ENCODE results near the gene BABAM2.

DNA sequence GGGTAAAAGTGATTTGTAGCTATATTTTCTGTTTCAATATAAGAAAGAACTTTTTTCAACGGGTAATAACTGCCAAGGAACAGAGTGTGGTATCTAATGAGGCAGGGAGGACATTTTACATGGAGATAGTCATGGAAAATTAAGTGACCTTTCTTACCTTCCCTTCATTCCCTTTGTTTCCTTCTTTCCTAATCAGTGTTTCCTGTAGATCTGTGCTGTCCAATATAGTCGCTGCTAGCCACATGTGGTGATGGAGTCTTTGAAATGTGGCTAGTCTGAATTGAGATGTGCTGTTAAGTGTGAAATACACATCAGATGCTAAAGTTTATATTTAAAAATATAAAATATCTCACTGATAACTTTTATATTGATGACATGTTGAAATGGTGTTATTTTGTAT, 81.8 kb downstream of the BABAM2 start:
- TF ChIP-seq, protein P1, sequence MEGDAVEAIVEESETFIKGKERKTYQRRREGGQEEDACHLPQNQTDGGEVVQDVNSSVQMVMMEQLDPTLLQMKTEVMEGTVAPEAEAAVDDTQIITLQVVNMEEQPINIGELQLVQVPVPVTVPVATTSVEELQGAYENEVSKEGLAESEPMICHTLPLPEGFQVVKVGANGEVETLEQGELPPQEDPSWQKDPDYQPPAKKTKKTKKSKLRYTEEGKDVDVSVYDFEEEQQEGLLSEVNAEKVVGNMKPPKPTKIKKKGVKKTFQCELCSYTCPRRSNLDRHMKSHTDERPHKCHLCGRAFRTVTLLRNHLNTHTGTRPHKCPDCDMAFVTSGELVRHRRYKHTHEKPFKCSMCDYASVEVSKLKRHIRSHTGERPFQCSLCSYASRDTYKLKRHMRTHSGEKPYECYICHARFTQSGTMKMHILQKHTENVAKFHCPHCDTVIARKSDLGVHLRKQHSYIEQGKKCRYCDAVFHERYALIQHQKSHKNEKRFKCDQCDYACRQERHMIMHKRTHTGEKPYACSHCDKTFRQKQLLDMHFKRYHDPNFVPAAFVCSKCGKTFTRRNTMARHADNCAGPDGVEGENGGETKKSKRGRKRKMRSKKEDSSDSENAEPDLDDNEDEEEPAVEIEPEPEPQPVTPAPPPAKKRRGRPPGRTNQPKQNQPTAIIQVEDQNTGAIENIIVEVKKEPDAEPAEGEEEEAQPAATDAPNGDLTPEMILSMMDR (IDR thresholded peaks at IDR 0.05): no peak
- no peak for TF ChIP-seq EP300 (IDR thresholded peaks at IDR 0.05)
